Activated gamma-delta T cell treated with Interleukin-2 at 50 U/mL for 16 hours (primary cell): ENCODE data around the gene UBE2K.
A peak's percentile ranks its signal among the peaks of the same experiment; 100 is the strongest.
"Not testable (repeated sequence)": the region's sequence is repeated elsewhere in the genome, so short reads cannot be mapped to it uniquely, and the experiment has no call there.

ENCODE experiments used
- DNase-seq: peaks from one replicate; pipeline ENCODE4 v3.0.0-alpha.2; 2020

The UBE2K gene, protein sequence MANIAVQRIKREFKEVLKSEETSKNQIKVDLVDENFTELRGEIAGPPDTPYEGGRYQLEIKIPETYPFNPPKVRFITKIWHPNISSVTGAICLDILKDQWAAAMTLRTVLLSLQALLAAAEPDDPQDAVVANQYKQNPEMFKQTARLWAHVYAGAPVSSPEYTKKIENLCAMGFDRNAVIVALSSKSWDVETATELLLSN

DNA sequence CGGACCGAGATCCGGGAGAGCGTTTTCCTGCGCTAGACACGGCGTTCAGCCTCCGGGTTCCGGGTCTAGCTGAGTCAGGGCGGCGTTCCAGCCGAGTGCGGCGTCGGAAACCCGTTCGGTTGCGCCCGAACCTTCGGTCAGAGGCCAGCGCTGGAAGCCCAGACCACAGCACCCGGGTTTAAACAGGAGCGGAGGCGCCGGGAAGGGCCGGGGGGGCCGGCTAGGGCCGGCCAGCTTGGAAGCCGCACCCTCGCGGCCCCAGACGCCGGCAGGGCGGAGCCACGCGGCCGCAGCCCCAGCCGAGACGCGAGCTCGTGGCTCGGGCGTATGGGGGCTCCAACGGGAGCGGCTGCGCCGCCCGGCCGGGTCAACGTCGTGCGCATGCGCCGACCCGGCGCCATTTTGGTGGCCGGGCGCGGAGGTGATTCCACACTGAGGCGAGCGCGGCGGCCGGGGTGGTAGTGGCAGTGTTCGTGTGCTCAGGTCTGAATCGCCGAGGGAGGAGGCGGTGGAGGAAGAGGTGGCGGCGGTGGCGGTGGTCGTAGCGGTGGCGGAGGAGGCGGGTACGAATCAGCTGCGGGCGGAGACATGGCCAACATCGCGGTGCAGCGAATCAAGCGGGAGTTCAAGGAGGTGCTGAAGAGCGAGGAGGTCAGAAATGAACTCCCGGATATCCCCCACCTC lies at the start of gene UBE2K:
UBE2K (plus strand) TSS at position 397 of the 684 bp plus-strand sequence; CDS start at position 589, 192 bp downstream.
- DNase-seq, result peak; percentile 88

DNA sequence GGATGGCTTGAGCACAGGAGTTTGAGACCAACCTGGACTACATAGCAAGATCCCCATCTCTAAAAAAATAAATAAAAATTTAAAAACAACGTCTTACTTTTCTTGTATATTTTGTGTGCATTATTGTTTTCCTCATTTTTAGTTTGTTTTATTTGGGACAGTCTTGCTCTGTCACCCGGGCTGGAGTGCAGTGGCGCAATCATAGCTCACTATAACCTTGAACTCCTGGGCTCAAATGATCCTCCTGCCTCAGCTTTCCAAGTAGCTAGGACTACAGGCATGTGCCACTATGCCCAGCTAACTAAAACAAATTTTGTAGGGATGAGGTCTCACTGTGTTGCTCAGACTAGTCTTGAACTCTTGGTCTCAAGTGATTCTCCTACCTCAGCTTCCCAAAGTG lies 49.7 kb upstream of the UBE2K start:
- DNase-seq, result no peak

DNA sequence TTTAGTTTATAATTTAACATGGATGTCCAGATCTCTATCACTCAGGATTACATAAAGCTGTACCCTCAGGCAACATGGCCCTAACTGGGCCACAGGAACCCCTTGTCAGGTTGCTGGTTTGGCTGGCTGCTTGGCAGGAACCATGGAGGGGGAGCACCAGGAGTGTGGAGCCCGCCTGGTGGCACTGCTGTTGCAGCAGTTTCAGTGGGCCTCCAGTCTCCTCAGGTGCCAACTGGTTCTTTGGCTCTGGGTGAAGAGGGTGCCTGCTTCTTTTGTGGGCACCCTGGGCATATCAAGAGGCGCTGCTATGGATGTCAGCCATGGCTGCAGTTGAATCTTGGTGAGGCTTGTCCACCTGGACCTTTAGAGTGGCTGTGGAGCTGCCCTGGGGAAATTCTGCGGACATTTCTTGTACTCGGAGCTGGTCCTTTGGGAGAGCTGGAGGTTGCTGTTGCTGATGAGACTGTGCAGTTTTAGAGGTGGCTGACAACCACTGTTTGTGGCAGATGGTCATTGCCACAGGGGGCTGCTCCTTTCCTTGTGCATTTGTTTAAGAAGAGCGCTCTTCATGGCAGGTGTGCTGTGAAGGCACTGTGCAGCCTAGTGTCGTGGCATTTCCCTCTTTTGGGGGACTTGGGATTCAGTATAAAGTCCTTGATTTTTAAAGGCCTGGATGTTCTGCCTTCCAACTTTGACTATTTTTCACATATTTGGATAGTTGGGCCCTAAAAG lies 48.9 kb upstream of the UBE2K start:
- no peak for DNase-seq

DNA sequence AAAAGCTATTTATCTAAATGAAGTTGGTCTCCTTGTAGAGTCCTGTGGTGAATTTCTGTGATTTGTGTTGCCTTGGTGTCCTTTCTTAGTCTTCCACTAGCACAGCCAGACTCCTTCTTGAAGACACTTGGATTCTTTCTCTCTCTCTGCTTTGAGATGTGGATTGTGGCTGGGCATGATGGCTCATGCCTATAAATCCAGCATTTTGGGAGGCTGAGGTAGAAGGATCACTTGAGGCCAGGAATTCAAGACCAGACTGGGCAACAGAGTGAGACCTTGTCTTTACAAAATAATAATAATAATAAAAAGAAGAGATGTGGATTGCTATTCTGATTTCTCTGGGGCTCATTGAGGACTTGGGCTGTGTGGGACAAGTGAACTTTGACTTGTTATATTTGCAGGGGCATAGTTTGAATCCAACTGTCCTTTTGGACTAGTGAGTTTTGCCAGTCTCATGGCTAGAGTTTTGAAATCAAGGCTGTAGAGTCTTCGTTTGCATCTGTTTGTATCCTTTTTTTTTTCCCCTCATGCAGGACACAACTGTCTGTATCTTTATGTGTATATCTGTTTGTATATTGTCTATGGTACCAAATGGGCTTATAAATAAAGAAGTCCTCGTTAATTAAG lies 48.2 kb upstream of the UBE2K start:
- DNase-seq, result no peak

DNA sequence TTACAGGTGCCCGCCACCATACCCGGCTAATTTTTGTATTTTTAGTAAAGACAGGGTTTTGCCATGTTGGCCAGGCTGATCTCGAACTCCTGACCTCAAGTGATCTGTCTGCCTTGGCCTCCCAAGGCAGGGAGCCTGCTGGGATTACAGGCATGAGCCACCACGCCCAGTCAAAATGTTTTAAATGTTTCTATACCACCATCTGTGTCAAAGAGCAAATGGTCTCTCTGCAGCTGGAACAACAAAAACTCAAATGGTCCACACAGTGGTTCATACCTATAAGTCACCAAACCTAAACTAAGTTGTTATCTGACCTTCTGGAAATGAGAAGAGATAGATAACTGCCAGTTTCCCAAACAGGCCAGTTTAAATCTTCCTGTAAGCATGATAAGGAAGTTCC lies 46.4 kb upstream of the UBE2K start:
- DNase-seq, result not testable (repeated sequence)

DNA sequence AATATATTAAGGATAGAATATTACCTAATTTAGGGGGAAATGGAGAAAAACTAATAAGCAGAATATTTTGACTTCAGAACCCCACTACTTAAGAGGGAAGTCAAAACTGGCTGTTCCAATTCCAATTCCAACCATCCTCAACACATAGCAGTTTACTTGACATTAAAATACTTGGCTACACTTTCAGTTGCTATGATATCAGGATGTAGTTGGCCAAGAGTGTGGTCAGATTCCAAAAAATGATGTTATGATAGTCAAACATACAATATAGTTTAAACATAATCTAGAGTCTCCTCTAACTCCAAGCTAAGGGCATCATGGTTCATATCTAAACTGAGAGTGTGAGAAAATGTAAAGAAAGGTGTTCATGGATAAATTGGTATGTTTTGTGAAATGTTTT lies 42.7 kb upstream of the UBE2K start:
- DNase-seq, result no peak

DNA sequence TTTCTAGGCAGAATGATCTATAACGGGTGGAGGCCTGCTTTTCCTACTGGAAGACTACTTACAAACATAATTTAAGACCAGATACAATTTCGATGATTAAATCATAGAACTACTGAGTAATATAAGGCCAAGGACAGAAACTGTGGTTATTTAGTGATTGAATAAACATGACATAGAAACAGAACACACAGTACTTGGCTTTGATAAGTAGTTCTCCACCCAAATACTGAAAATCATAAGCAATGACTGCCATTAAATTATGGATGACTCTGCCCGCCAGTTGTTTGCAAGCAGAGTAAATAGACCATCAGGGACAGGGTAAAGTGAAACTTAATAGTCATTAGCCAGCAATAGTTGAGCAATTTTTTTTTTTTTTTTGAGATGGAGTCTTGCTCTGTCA lies 42.1 kb upstream of the UBE2K start:
- DNase-seq, result no peak

DNA sequence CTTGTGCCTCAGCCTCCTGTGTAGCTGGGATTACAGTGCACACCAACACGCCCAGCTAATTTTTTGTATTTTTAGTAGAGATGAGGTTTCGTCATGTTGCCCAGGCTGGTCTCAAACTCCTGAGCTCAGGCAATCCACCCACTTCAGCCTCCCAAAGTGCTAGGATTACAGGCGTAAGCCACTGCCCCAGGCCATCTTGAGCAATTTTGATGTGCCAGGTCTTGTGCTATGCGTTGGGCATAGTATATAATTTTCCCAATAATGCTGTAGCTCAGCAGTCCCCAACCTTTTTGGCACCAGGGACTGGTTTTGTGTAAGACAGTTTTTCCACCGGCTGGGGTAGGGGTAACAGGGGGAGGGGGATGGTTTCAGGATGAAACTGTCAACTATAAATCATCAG lies 41.3 kb upstream of the UBE2K start:
- DNase-seq, result not testable (repeated sequence)

DNA sequence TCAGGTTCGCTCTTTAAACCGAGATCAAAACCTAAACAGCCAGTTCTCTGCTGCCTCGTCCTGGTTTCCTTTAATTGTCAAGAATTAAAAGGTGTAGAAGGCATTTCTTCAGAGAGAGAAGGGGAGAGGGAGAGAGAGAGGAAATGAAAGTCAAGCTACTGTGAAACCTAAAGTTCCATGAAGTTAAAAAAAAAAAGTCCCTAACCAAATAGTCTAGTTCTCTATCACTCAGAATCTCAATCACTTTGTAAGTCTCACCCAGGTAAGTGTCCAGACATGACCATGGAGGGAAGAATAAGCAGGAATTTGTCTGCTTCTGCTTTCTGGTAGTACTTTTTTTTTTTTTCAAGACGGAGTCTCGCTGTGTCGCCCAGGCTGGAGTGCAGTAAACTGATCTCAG lies 40.5 kb upstream of the UBE2K start:
- no peak for DNase-seq

DNA sequence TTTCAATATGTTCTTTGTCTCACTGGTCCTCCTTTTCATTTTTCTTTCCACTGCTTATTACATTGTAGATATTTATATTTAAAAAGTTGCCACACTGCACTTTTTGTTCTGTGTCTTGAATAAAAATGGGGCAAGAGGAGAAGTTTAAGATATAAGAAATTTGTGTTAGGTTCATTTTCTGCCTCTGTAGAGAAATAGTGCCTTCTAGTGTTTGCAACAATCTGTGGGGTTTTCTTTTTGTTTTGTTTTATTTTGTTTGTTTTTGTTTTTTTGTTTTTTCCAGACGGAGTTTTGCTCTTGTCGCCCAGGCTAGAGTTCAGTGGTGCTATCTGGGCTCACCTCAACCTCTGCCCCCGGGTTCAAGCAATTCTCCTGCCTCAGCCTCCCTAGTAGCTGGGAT lies 39.2 kb upstream of the UBE2K start:
- no peak for DNase-seq

DNA sequence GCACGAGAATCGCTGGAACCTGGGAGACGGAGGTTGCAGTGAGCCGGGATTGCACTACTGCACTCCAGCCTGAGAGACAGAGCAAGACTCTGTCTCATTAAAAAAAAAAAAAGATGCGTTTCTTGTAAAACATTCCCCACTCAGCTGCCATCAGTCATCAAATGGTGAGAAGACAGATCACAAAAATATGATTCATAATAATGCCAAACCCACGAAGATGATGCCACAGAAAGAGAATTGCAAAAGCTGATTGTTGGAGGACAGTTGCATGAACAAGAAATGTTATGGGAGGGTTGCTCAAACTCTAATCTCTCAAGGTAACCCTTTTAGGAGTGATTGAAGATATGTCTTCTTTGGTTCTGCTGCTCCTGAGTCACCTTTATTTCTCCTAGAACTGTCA lies 37.9 kb upstream of the UBE2K start:
- DNase-seq, result no peak

DNA sequence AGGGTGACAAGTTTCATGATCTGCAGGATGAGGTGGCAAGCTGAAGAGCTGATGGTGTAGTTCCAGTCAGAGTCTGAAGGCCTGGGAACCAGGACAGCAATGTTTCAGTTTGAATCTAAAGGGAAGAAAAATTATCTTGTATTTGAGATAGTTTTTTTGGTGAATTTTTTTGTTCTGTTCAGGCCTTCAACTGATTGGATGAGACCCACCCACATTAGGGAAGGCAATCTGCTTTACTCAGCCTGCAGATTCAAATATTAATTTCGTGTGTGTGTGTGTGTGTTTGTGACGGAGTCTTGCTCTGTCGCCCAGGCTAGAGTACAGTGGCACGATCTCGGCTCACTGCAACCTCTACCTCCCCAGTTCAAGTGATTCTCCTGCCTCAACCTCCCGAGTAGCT lies 37.2 kb upstream of the UBE2K start:
- DNase-seq, result no peak

DNA sequence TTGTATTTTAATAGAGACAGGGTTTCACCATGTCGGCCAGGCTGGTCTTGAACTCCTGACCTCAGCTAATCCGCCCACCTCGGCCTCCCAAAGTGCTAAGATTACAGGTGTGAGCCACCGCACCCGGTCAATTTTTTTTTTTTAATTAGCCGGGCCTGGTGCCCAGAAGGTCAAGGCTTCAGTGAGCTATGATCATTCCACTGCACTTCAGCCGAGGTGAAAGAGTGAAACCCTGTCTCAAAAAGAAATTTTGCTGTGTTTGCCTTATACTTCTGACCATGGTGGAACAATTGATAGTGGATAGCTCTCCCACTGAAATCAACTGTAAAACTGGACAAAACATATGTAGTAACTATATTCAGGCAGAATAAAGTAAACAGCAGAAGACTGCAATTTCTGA lies 35.3 kb upstream of the UBE2K start:
- DNase-seq, result no peak

DNA sequence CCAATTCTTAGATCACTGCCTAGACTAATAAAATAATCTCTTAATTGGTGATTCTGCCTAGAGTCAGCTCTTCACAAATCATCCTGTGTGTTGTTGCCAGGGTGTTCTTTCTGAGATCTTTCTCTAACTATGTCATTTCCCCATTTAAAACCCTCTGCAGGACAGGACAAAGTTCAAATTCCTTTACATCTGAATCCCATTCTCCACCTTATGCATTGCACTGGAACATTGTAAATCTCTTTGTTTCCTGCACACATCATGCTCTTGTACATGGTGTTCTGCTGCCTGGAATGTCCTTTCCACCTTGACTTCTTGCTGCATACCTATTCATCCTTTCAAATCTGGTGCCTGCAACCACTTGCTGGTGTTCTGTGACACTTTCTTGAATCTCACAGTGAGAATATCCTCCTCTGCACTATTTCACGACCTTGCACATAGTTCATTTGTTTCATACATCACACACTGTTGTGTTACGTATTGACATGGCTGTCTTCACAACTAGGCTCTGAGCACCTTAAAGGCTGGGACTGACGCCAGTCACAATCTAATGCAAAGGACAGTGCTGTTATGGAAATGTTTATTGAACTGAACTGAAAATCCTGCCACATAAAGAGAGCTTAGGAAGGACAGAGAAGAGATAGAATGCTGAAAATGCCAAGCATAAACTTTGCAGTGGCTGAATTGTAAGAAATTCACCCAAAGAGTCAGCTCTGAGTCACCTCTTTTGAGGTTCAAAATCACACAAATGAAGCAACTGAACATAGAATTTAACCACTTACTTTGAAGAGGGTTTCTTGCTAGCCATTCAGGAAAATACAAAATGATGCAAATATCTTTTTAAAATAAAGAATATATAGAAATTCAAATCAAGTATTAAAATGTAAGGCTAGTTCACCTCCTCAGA lies 32.9 kb upstream of the UBE2K start:
- DNase-seq, result no peak

DNA sequence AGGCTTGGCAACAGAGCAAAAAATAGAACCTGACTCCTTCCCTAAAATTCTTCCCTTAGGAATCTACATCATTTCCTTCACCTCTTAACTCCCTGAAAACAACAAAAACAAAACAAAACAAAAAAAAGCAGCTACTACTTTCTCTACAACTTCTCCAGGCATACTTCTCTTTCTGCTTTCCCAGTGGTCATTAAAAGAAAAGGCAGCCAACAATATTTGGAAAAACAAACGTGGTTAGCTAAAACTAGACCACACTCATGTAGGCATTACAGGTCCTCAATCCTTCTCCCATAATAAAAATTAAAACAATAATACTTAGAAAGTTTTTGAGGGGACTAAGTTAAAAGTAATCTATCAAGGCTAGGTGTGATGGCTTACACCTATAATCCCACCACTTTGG lies 30.2 kb upstream of the UBE2K start:
- no peak for DNase-seq

DNA sequence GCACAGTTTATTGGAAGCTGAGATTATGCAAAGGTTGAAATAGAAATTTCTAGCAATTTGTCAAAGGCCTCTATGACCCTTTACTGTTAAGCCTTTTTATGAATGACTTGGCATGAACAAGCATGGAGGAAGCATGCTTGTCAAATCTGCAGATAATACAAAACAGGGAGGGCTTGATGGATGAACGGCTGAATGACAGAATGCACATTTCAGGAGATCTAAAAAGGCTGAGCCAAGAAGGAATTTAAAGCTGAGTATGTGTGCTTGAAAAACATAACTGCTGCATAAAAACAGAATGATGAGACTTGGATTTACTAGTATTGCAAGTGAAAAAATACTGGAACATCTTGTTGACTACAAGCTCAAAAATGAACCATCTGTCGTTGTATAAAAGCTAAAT lies 29.0 kb upstream of the UBE2K start:
- no peak for DNase-seq

DNA sequence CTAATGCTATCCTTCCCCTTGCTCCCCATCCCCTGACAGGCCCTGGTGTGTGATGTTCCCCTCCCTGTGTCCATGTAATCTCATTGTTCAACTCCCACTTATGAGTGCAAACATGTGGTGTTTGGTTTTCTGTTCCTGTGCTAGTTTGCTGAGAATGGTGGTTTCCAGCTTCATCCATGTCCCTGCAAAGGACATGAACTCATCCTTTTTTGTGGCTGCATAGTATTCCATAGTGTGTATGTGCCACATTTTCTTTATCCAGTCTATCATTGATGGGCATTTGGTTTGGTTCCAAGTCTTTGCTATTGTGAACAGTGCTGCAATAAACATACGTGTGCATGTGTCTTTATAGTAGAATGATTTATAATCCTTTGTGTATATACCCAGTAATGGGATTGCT lies 27.6 kb upstream of the UBE2K start:
- DNase-seq, result not testable (repeated sequence)

DNA sequence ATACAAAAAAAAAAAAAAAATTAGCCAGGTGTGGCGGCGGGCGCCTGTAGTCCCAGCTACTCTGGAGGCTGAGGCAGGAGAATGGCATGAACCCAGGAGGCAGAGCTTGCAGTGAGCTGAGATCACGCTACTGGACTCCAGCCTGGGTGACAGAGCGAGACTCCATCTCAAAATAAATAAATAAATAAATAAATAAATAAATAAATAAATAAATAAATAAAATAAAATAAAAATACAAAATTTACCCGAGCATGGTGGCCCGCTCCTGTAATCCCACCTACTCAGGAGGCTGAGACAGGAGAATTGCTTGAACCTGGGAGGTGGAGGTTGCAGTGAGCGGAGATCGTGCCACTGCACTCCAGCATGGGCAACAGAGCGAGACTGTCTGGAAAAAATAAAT lies 22.3 kb upstream of the UBE2K start:
- DNase-seq, result not testable (repeated sequence)

DNA sequence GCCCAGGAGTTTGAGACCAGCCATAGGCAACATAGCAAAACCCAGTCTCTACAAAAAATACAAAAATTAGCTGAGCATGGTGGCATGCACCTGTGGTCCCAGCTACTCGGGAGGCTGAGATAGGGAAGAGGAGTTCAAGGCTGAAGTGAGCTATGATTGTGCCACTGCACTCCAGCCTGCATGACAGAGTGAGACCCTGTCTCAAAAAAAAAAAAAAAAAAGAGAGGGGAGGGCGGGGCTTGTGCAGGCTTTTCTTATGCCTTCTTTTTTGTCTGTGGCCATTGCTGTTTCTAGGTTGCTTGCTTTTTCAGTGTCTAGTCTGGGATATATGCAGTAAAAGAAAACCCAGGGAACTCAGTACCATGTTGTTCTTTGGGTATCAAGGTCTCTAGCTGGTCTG lies 16.9 kb upstream of the UBE2K start:
- DNase-seq, result not testable (repeated sequence)

DNA sequence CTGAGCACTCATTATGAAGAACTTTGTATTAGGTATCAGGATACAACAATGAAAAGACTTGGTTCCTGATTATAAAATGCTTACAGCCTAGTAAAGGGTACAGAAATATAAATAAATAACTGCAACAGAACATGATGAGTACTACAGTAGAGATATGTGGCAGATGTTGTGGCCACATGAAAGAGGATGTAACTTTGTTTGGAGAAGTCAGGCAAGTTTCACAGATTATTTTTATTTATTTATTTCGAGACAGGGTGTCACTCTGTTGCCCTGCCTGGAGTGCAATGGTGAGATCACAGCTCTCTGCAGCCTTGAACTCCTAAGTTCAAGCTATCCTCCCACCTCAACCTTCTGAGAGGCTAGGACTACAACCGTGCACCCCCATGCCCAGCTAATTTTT lies 15.8 kb upstream of the UBE2K start:
- no peak for DNase-seq

DNA sequence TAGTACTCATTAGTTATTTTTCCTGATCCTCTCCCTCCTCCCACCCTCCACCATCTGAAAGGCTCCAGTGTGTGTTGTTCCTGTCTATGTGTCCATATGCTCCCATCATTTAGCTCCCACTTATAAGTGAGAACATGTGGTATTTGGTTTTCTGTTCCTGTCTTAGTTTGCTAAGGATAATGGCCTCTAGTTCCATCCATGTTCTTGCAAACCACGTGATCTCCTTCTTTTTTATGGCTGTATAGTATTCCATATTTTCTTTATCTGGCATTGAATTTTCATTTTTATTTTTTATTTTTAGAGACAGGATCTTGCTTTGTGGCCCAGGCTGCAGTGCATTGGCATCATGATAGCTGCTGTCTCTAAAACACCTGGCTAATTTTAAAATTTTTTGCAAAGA lies 11.9 kb upstream of the UBE2K start:
- no peak for DNase-seq

DNA sequence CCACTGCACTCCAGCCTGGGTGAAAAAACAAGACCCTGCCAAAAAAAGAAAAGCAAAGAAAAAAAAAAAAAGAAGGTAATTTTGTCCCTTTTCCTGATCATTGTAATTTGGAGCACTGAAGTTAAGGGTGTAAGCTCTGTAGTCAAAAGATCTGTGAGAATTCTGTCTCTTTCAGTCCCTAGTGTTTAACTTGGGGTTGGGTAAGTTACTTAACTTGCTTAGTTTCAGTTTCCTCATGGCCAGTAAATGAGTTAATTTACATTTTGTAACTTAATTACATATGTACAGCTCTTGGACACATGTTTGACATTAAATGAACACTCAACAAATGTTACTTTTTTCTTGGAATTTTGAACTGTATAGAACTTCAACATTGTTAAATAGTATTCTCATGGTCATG lies 10.9 kb upstream of the UBE2K start:
- no peak for DNase-seq

DNA sequence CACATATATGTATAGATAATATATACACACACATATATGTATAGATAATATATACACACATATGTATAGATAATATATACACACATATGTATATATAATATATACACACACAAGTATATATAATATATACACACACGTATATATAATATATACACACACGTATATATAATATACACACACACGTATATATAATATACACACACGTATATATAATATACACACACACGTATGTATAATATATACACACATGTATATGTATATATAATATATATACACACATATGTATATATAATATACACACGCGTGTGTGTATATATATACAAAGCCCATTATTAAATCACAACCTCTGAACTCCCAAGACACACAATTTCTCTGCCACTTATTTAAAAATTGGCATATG lies 8.0 kb upstream of the UBE2K start:
- no peak for DNase-seq
